Right lobe of liver (tissue), 6 donors: Measurements from ENCODE around the gene GRM3. TPM values are rescaled to one million over a fixed set of nuclear protein-coding genes. Genes with fewer than 3 reads are reported as not detected.

Source experiments
- ATAC-seq, 4 donors: fragments of 200-7000 bp; cut with Tn5 transposase; one replicate each; pipeline ENCODE4 v1.9.1; 2020; ENCODE audit warnings: mild to moderate bottlenecking in 4 of 4, moderate library complexity in 4 of 4
- DNase-seq, 3 donors: peaks; one replicate each; pipeline ENCODE4 v3.0.0-alpha.2; 2020
- H3K27ac ChIP-seq, 3 donors: fragments of 200-600 bp; one replicate each; pipeline ENCODE4 v1.8.0; 2022
- H3K27me3 ChIP-seq, 2 donors: fragments of 200-600 bp; one replicate each; pipeline ENCODE4 v1.8.0; 2022
- H3K36me3 ChIP-seq, 4 donors: fragments of 200-600 bp; sonication (generic) in 1 of 4; one replicate each; pipeline versions ENCODE4 v1.5.1 to v1.8.0; 2017 to 2022; ENCODE audit warnings: control low read depth in 1 of 4
- H3K4me1 ChIP-seq, 4 donors: fragments of 200-600 bp; sonication (generic) in 1 of 4; one replicate each; pipeline versions ENCODE4 v1.5.1 to v1.8.0; 2017 to 2022; ENCODE audit warnings: control low read depth in 1 of 4
- H3K4me3 ChIP-seq, 3 donors: fragments of 200-600 bp; one replicate each; pipeline ENCODE4 v1.8.0; 2022
- H3K9me3 ChIP-seq, 4 donors: fragments of 200-600 bp; sonication (generic) in 1 of 4; one replicate each; pipeline versions ENCODE4 v1.5.1 to v1.8.0; 2017 to 2022; ENCODE audit warnings: control low read depth in 1 of 4
- POLR2A ChIP-seq: fragments of 450-650 bp; IDR thresholded peaks from one replicate; pipeline ENCODE4 v1.6.1; 2017; ENCODE audit warnings: antibody characterized with exemption, mild to moderate bottlenecking
- WGBS: methylation state at CpG from one replicate; pipeline ENCODE4 v1.1.6; 2018; ENCODE audit warnings: low coverage, low lambda C conversion rate; ENCODE audit not compliant: insufficient coverage; ENCODE audit errors: missing lambda C conversion rate; 5-methylcytosine and 5-hydroxymethylcytosine counted together
- intact Hi-C, 2 donors: fragments of 100-400 bp; cut with DNase I; formaldehyde crosslinking; loops; one replicate each; pipeline versions ENCODE4 v1.11.2 to v1.14.1; 2022
- total RNA-seq, 6 experiments: library from RNA; depleted of rRNA in 2 of 6; stranded (reverse); fragments of >200 nt in 2 of 6; fragmentation: NEBNext Ultra II Directional in 3 of 6; extraction: Animal tissue kit (Norgen Biotek cat#: 25700) in 3 of 6; gene quantifications; one replicate each; pipeline versions ENCODE4 v1.1.0 to v1.2.4, GENCODE V29; 2016 to 2023
- TF ChIP-seq, protein P1 (sequence below), 4 donors: fragments of 200-600 bp in 3 of 4; fragments of 450-650 bp in 1 of 4; IDR thresholded peaks; one replicate each; pipeline versions ENCODE4 v1.5.1 to v1.8.0; 2016 to 2022; ENCODE audit warnings: antibody characterized with exemption in 4 of 4, mild to moderate bottlenecking in 2 of 4
- donor health status: DM: no; HTN: yes; CAD: no.
- donor health status: DM: no; HTN: no; CAD: no.
- donor health status: DM: no; HTN: no; CAD: no.
- donor health status: DM: no; HTN: yes; CAD: no.
- donor health status: DM: no; HTN: yes; CAD: no.

Gene GRM3
- total RNA-seq, 6 experiments from 2014 or later, result 0.12 TPM; not detected in 5

- H3K36me3 ChIP-seq, result no peaks in the 10 kb centered on the region
- DNase-seq, result no peak
- peaks cover 0 to 11% (median 0%) of the 10 kb centered on the region in 4 donors for H3K4me1 ChIP-seq
- no peaks in the 10 kb centered on the region for H3K27me3 ChIP-seq
- H3K4me3 ChIP-seq, result no peak overlapping the region
- no peak overlapping the region for H3K27ac ChIP-seq
- WGBS, result 47% methylated on average over 4 of the region's 4 CpGs
- intact Hi-C loops, result no loop called here
- H3K9me3 ChIP-seq, result no peaks in the 10 kb centered on the region
- TF ChIP-seq, protein P1, sequence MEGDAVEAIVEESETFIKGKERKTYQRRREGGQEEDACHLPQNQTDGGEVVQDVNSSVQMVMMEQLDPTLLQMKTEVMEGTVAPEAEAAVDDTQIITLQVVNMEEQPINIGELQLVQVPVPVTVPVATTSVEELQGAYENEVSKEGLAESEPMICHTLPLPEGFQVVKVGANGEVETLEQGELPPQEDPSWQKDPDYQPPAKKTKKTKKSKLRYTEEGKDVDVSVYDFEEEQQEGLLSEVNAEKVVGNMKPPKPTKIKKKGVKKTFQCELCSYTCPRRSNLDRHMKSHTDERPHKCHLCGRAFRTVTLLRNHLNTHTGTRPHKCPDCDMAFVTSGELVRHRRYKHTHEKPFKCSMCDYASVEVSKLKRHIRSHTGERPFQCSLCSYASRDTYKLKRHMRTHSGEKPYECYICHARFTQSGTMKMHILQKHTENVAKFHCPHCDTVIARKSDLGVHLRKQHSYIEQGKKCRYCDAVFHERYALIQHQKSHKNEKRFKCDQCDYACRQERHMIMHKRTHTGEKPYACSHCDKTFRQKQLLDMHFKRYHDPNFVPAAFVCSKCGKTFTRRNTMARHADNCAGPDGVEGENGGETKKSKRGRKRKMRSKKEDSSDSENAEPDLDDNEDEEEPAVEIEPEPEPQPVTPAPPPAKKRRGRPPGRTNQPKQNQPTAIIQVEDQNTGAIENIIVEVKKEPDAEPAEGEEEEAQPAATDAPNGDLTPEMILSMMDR (IDR thresholded peaks at IDR 0.05), result no peak
- no peak for TF ChIP-seq POLR2A
- ATAC-seq, result no peak
Measured at GRCh38 chr7:86748201-86748600, 104.5 kb downstream of the GRM3 start.

GRCh38 chr7:86748843-86749719, 105.4 kb downstream of the GRM3 start:
- Histone ChIP-seq H3K27me3 (no peaks in the 10 kb centered on the region), H3K4me3 (no peak overlapping the region), H3K36me3 (no peaks in the 10 kb centered on the region), H3K27ac (no peak overlapping the region), H3K9me3 (no peaks in the 10 kb centered on the region), H3K4me1 (peaks cover 0 to 11% (median 0%) of the 10 kb centered on the region in 4 donors)
- WGBS, result 46% methylated on average over 6 of the region's 7 CpGs
- ATAC-seq (no peak), DNase-seq (no peak)
- intact Hi-C loops, result no loop called here
- no peak for TF ChIP-seq POLR2A
- TF ChIP-seq, protein P1 (IDR thresholded peaks at IDR 0.05), result no peak

DNA sequence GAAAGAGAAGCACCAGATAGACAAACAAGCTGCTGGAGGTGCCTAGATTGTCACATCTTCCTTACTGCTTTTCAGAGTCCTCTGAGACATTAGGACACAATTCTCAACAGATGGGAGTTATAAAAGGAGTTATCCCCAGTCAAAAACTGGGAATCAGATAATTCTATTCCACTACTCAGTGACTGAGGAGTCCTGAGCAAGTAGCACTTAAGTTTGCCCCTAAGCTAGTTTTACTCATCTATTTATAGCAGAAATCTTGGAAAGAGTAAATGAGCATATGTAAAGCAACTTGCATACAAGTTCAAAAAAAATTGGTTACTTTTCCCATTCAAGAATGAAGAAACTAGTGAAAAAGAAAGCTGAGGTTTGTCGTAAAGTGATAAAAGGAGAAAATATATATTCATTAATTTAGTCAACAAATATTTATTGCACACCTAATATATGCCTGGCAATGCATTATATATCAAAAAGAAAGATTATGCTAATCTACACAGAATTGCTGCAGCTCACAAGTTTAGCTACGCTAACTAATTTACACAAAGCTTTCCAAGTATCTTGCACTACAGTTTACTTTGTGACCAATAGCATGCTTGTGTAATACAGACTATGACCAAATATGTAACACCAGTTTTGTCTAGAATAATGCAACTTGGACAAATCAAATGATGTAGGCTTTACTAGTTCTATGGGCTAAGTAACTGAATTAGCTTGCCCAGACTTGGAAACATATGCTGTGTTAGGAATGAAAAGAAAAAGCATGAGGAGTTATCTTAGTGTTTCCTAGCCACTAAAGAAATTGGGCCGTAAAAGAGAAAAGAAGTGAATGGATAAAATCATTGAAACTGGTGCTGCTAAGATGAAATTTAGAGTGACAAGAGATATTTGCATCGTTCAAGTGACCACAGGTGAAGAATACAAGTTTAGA, 106.3 kb downstream of the GRM3 start:
- Histone ChIP-seq H3K4me3 (no peak overlapping the region), H3K9me3 (no peaks in the 10 kb centered on the region), H3K4me1 (peaks cover 0 to 11% (median 0%) of the 10 kb centered on the region in 4 donors), H3K27me3 (no peaks in the 10 kb centered on the region), H3K36me3 (no peaks in the 10 kb centered on the region), H3K27ac (no peak overlapping the region)
- DNase-seq, result no peak
- TF ChIP-seq, protein P1 (IDR thresholded peaks at IDR 0.05), result no peak
- no peak for TF ChIP-seq POLR2A
- ATAC-seq, result peak; percentile 47 to 80 (median 69)
- WGBS, result 55% methylated on average over 4 of the region's 4 CpGs
- intact Hi-C loops, result no loop called here

DNA sequence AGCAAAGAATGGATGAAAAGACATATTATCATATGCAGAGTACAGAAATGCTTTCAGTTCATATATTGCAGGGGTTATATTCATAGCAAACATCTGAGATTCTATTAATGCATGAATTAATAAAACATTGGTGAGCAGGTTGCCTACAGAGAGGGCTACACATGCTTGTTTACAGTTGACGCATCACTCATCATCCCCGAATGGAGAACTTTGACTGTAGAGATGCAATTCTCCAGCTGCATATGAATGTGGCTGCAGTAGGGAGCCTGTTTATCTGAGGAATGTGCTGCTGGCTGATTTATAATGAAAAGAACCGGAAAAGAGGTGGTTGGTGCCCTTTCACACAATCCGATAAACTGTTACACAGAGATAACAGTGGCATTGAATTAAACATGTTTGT, 116.5 kb downstream of the GRM3 start:
- H3K27ac ChIP-seq, result no peak overlapping the region
- WGBS, result 34% methylated on average over 4 of the region's 4 CpGs
- intact Hi-C loops, result no loop called here
- H3K27me3 ChIP-seq, result no peaks in the 10 kb centered on the region
- ATAC-seq (no peak), DNase-seq (no peak)
- H3K36me3 ChIP-seq, result no peaks in the 10 kb centered on the region
- no peaks in the 10 kb centered on the region for H3K9me3 ChIP-seq
- TF ChIP-seq POLR2A, result no peak
- TF ChIP-seq, protein P1 (IDR thresholded peaks at IDR 0.05), result no peak
- no peaks in the 10 kb centered on the region for H3K4me1 ChIP-seq
- H3K4me3 ChIP-seq, result no peak overlapping the region
